Esophagus muscularis mucosa (tissue), 4 donors: ENCODE data around the gene CA12. TPM values are rescaled to one million over a fixed set of nuclear protein-coding genes. Genes with fewer than 3 reads are reported as not detected.

Source experiments
- DNase-seq: peaks from one replicate; pipeline ENCODE4 v3.0.0-alpha.2; 2017; ENCODE audit errors: extremely low spot score
- H3K27ac ChIP-seq, 4 donors: fragments of 200-600 bp; sonication (generic); replicated peaks in 1 of 4; 1 replicate in 3 of 4; 2 replicates in 1 of 4; pipeline ENCODE4 v1.5.1; 2016 to 2019; ENCODE audit warnings: mild to moderate bottlenecking in 1 of 4
- H3K27me3 ChIP-seq, 4 donors: fragments of 200-600 bp; sonication (generic); one replicate each; pipeline versions ENCODE4 v1.5.1 to v1.6.0; 2016 to 2019
- H3K36me3 ChIP-seq, 4 donors: fragments of 200-600 bp; sonication (generic); one replicate each; pipeline ENCODE4 v1.5.1; 2016 to 2019
- H3K4me1 ChIP-seq, 4 donors: fragments of 200-600 bp; sonication (generic); one replicate each; pipeline ENCODE4 v1.5.1; 2016 to 2019
- H3K4me3 ChIP-seq, 4 donors: fragments of 200-600 bp; sonication (generic); 1 replicate in 2 of 4; 2 replicates in 2 of 4; pipeline ENCODE4 v1.5.1; 2016 to 2019; ENCODE audit warnings: mild to moderate bottlenecking in 4 of 4, moderate library complexity in 1 of 4
- H3K9me3 ChIP-seq, 4 donors: fragments of 200-600 bp; sonication (generic); 1 replicate in 3 of 4; 2 replicates in 1 of 4; pipeline ENCODE4 v1.5.1; 2016 to 2019
- CTCF ChIP-seq, 3 experiments: fragments of 200-600 bp in 2 of 3; fragments of 450-650 bp in 1 of 3; sonication (generic) in 2 of 3; IDR thresholded peaks; one replicate each; pipeline ENCODE4 v1.5.1; 2017 to 2019; ENCODE audit warnings: antibody characterized with exemption in 3 of 3, mild to moderate bottlenecking in 2 of 3, moderate library complexity in 1 of 3
- EP300 ChIP-seq: sonication (generic); formaldehyde crosslinking; IDR thresholded peaks from one replicate; pipeline ENCODE4 v1.6.1; 2017; ENCODE audit warnings: antibody characterized with exemption
- POLR2A ChIP-seq: fragments of 450-650 bp; IDR thresholded peaks from one replicate; pipeline ENCODE4 v1.6.1; 2017; ENCODE audit warnings: antibody characterized with exemption, moderate library complexity, mild to moderate bottlenecking, low read depth
- POLR2AphosphoS5 ChIP-seq, 2 donors: sonication (generic); formaldehyde crosslinking; IDR thresholded peaks; one replicate each; pipeline ENCODE4 v1.6.1; 2017; ENCODE audit warnings: antibody characterized with exemption in 2 of 2
- WGBS: methylation state at CpG from one replicate; pipeline ENCODE4 v1.1.5; 2018; 5-methylcytosine and 5-hydroxymethylcytosine counted together
- intact Hi-C: fragments of 100-400 bp; cut with DNase I; formaldehyde crosslinking; loops from one replicate; pipeline ENCODE4 v1.15.1; 2023
- total RNA-seq, 4 donors: library from RNA; depleted of rRNA; stranded (reverse); fragments of >200 nt; gene quantifications; one replicate each; pipeline versions ENCODE4 v1.1.0 to v1.2.1, GENCODE V29; 2016

CA12 gene
- total RNA-seq, 4 donors from 2014 or later: 2.3 to 14.5 (median 6.0) TPM

DNA sequence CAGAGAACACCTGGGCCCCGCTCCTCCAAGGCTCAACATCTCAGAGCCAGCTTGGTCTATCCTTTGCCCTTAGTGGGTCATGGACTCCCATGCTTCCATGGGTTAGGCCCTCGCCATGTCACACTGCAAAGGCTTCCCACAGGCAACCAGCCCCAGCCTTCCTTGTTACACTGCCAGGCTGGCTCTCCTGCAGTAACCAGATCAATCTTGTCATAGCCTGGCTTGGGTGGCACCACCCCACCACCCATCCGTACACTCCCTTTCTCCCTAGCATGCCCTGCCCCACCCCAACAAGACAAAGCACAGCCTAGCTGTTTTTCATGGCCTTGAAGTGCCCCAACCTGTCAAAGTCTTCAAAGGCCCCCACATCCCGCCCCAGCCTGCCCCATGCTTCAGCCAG, 30.5 kb downstream of the CA12 start:
- Histone ChIP-seq H3K4me3 (no peak overlapping the region), H3K9me3 (no peaks in the 10 kb centered on the region), H3K27me3 (no peaks in the 10 kb centered on the region), H3K36me3 (no peaks in the 10 kb centered on the region), H3K27ac (no peak overlapping the region), H3K4me1 (peaks cover 32 to 44% (median 34%) of the 10 kb centered on the region in 4 donors)
- intact Hi-C loops: no loop called here
- 86% methylated on average over 4 of the region's 4 CpGs for WGBS
- DNase-seq: no peak
- TF ChIP-seq EP300: no peak
- no peak for TF ChIP-seq POLR2AphosphoS5 (IDR thresholded peaks at IDR 0.05)

DNA sequence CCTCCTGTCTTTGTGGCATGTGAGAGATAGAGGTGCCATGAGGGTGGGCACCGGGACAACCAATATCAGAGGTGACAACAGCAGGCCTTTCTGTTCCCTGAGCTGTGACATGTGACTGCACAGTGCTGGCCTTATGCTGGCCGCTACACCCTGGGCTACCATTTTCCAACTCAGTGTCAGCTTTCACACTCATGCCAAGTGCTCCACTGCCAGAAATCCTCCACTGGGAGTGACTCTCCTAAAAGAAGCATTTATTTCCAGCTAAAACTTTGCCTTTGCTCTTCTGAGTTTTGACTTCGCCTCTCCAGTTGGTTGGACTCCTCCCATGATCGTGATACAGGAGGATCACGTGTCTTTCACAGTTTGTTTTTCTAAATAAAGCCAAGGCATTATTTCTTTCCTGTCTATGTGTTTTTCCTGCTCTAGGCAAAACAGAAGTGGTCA, 31.4 kb downstream of the CA12 start:
- Histone ChIP-seq H3K4me1 (peaks cover 32 to 44% (median 35%) of the 10 kb centered on the region in 4 donors), H3K4me3 (no peak overlapping the region), H3K36me3 (no peaks in the 10 kb centered on the region), H3K9me3 (no peaks in the 10 kb centered on the region), H3K27ac (peak overlapping the region in 3 of 4 donors; percentile 7 to 23 (median 13)), H3K27me3 (no peaks in the 10 kb centered on the region)
- TF ChIP-seq POLR2A: no peak
- no peak for TF ChIP-seq POLR2AphosphoS5 (IDR thresholded peaks at IDR 0.05)
- TF ChIP-seq EP300: no peak
- no peak for TF ChIP-seq CTCF (IDR thresholded peaks at IDR 0.05)
- intact Hi-C loops: no loop called here
- DNase-seq: no peak
- WGBS: 51% methylated on average over 5 of the region's 5 CpGs

DNA sequence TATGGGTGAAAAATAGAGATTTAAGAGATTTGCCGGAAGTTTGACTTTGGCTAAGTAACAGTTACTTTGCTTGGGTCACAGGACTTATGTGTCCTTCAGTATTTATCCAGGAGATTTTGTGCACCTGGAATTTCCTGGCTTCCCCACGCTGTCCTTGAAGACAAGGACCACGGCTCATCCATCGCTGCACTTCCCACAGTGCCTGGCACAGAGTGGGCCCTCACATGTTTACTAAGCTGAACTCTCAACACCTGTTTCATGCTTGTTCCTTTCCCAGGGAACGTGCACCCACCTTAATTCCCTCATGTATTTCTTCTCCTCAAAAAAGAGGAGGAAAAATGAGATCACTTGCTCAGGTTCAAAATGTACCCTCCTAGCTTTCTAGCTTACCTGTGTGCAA, 32.0 kb downstream of the CA12 start:
- Histone ChIP-seq H3K27ac (peak overlapping the region in 3 of 4 donors; percentile 7 to 23 (median 13)), H3K9me3 (no peaks in the 10 kb centered on the region), H3K27me3 (no peaks in the 10 kb centered on the region), H3K4me3 (no peak overlapping the region), H3K36me3 (no peaks in the 10 kb centered on the region), H3K4me1 (peaks cover 32 to 44% (median 35%) of the 10 kb centered on the region in 4 donors)
- WGBS: 93% methylated on average over 5 of the region's 5 CpGs
- intact Hi-C loops: no loop called here
- TF ChIP-seq CTCF (IDR thresholded peaks at IDR 0.05): no peak
- TF ChIP-seq EP300: no peak
- TF ChIP-seq POLR2A: no peak
- TF ChIP-seq POLR2AphosphoS5 (IDR thresholded peaks at IDR 0.05): no peak
- DNase-seq: no peak

DNA sequence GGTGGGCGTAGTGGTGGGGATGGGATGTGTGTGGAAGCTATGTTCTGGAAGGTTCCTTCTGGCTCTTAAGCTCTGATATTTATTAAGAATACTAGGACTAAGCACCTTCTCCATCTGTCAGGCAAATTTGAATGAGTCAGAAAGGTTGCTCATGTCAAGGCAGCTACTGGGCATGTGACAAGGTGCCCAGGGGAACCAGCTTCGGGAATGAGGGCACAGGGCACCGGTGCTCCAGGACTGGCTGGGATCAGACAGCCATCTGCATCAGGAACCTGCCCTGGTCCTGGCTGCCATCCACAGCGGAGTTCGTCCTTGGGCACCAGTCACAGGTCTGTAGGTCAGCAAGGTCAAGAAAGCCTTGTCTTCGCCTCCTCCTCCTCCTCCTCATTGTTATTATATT, 32.5 kb downstream of the CA12 start:
- H3K4me3 ChIP-seq: no peak overlapping the region
- H3K27ac ChIP-seq: peak overlapping the region in 2 of 4 donors; percentile 42 to 44
- H3K4me1 ChIP-seq: peaks cover 32 to 44% (median 35%) of the 10 kb centered on the region in 4 donors
- H3K9me3 ChIP-seq: no peaks in the 10 kb centered on the region
- no peaks in the 10 kb centered on the region for H3K36me3 ChIP-seq
- TF ChIP-seq POLR2AphosphoS5 (IDR thresholded peaks at IDR 0.05) (no peak), EP300 (no peak), CTCF (IDR thresholded peaks at IDR 0.05) (no peak), POLR2A (no peak)
- DNase-seq: no peak
- WGBS: 97% methylated on average over 6 of the region's 6 CpGs
- no peaks in the 10 kb centered on the region for H3K27me3 ChIP-seq
- intact Hi-C loops: no loop called here

DNA sequence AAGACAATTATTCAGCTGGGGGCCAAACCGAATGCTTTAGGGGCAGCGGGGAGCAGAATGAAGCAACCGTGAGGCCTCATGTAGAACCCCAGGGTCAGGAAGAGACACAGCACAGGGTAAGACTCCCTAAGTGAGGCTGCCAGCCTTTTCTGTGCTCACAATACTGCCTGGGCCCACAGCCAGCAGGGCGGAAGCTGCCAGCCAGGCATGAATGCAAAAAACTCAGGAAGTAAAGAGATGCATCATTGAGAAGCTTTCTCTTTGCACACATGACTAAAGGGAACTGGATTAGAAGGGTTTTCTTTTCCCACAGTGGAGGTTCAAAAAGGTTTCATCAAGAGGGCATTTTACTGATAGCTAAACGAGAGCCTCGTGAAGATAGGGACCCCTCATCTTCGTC, 33.3 kb downstream of the CA12 start:
- no peak overlapping the region for H3K4me3 ChIP-seq
- DNase-seq: no peak

More for the DNA sequence above, 33.3 kb downstream of the CA12 start:
- 60% methylated on average over 7 of the region's 7 CpGs for WGBS
- H3K36me3 ChIP-seq: no peaks in the 10 kb centered on the region
- peaks cover 32 to 44% (median 35%) of the 10 kb centered on the region in 4 donors for H3K4me1 ChIP-seq
- peak overlapping the region in 3 of 4 donors; percentile 20 to 44 (median 42) for H3K27ac ChIP-seq
- TF ChIP-seq POLR2AphosphoS5 (IDR thresholded peaks at IDR 0.05) (peak in 1 of 2 donors; percentile 31), POLR2A (no peak)
- H3K27me3 ChIP-seq: no peaks in the 10 kb centered on the region
- no peaks in the 10 kb centered on the region for H3K9me3 ChIP-seq
- intact Hi-C loops: no loop called here
